COLO829 (cell line): ENCODE results near the gene ODF2L.

ENCODE experiments used
- DNase-seq: peaks from one replicate; pipeline ENCODE4 v3.0.0; 2012; ENCODE audit warnings: low spot score

The ODF2L gene

DNA sequence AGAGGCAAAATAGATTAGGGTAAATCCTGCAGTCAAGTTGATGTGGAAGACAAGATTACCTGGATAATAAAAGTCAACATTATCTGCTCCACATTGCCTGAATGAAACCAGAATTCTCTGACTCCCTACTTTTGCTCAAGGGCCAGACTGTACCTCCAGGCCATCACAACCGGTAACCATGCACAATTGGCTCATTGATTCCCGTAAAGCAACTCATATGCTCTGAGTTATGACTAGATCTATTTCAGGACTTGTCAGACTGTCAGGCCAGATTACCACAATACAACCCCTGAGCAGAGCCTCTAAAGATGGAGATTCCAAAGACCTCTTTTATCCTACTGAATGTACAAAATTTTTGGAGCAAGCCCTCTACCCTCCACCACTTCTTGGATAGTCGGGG is 90.4 kb downstream of the ODF2L start:
- no peak for DNase-seq

DNA sequence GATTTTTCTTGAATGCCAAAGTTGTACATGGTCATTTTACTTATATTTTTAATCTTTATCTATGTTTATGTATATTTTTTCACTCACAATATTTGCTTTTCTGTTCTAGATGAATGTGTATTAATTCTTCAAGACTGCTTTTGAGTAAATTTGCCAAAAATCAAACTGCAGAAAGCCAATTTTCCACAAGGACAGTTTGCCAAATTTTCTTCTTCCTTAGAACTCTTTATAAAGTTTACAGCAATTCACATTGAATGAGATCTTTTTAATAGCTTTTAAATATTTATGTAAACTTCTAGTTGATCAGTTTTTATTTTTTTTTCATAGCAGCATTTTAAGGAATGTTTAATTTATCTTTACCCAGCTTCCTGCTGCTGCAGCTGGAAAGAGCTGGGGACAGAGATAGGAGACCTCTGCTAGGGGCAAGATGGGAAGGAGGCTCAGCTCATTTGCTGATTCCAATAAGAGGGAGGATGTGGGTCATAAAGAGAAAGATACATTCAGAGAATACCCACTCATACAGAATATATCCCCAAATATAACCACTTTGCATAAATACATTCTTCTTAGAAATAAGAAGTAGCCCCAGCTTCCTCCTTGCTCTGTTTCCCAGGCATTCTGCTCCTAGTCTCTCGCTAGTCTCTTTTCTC is 93.0 kb downstream of the ODF2L start:
- no peak for DNase-seq
